ENCODE measurements around the gene TMPRSS9.
A peak's percentile ranks its signal among the peaks of the same experiment; 100 is the strongest.

Gene TMPRSS9

GRCh38 chr19:2336528-2337328, 23.3 kb upstream of the TMPRSS9 start:
- TF ChIP-seq PPARA (CRISPR knock-in tag; IDR thresholded peaks at IDR 0.05; ENCODE audit: borderline replicate concordance): no peak
- TF ChIP-seq CSDC2 (CRISPR knock-in tag; IDR thresholded peaks at IDR 0.05): no peak
- TF ChIP-seq GLIS3 (CRISPR knock-in tag; IDR thresholded peaks at IDR 0.05): no peak
- TF ChIP-seq ZNF565 (CRISPR knock-in tag; conservative IDR thresholded peaks at IDR 0.05; ENCODE audit: low read depth): no peak
- TF ChIP-seq SNAI2 (CRISPR knock-in tag; IDR thresholded peaks at IDR 0.05): no peak
- no peak for TF ChIP-seq ZNF8 (CRISPR knock-in tag; IDR thresholded peaks at IDR 0.05)
- no peak for TF ChIP-seq TSHZ2 (CRISPR knock-in tag; IDR thresholded peaks at IDR 0.05)
- TF ChIP-seq BACH2 (CRISPR knock-in tag; IDR thresholded peaks at IDR 0.05; ENCODE audit: borderline replicate concordance): no peak
- TF ChIP-seq ISL1 (CRISPR knock-in tag; IDR thresholded peaks at IDR 0.05): no peak
- TF ChIP-seq PATZ1 (CRISPR knock-in tag; IDR thresholded peaks at IDR 0.05; ENCODE audit: borderline replicate concordance): no peak
- no peak for ATAC-seq

GRCh38 chr19:2337329-2337707, 22.7 kb upstream of the TMPRSS9 start:
- peak; percentile 49 for ATAC-seq
- TF ChIP-seq ARNTL (CRISPR knock-in tag; IDR thresholded peaks at IDR 0.05; ENCODE audit: borderline replicate concordance, low read depth) (no peak), OSR1 (CRISPR knock-in tag; IDR thresholded peaks at IDR 0.05) (no peak), BACH2 (CRISPR knock-in tag; IDR thresholded peaks at IDR 0.05; ENCODE audit: borderline replicate concordance) (no peak), ESRRG (CRISPR knock-in tag; IDR thresholded peaks at IDR 0.05) (no peak), TCF4 (CRISPR knock-in tag; IDR thresholded peaks at IDR 0.05; ENCODE audit: borderline replicate concordance) (no peak), PATZ1 (CRISPR knock-in tag; IDR thresholded peaks at IDR 0.05; ENCODE audit: borderline replicate concordance) (no peak), ZNF565 (CRISPR knock-in tag; conservative IDR thresholded peaks at IDR 0.05; ENCODE audit: low read depth) (no peak), RARB (CRISPR knock-in tag; IDR thresholded peaks at IDR 0.05) (no peak), TOX (CRISPR knock-in tag; IDR thresholded peaks at IDR 0.05; ENCODE audit: borderline replicate concordance) (no peak), ZFP30 (CRISPR knock-in tag; IDR thresholded peaks at IDR 0.05) (no peak)

GRCh38 chr19:2338055-2338615, 21.9 kb upstream of the TMPRSS9 start:
- TF ChIP-seq ESRRG (CRISPR knock-in tag; IDR thresholded peaks at IDR 0.05) (no peak), ZFP30 (CRISPR knock-in tag; IDR thresholded peaks at IDR 0.05) (no peak), CREB5 (CRISPR knock-in tag; IDR thresholded peaks at IDR 0.05; ENCODE audit: low read depth) (no peak), CSDC2 (CRISPR knock-in tag; IDR thresholded peaks at IDR 0.05) (no peak), ZFP3 (CRISPR knock-in tag; IDR thresholded peaks at IDR 0.05) (no peak), RARB (CRISPR knock-in tag; IDR thresholded peaks at IDR 0.05) (no peak), GLIS3 (CRISPR knock-in tag; IDR thresholded peaks at IDR 0.05) (no peak), POU6F1 (CRISPR knock-in tag; IDR thresholded peaks at IDR 0.05; ENCODE audit: borderline replicate concordance, low read depth) (no peak), SNAI2 (CRISPR knock-in tag; IDR thresholded peaks at IDR 0.05) (no peak), PATZ1 (CRISPR knock-in tag; IDR thresholded peaks at IDR 0.05; ENCODE audit: borderline replicate concordance) (no peak), ZNF8 (CRISPR knock-in tag; IDR thresholded peaks at IDR 0.05) (no peak), TOX (CRISPR knock-in tag; IDR thresholded peaks at IDR 0.05; ENCODE audit: borderline replicate concordance) (no peak), ZC3H10 (CRISPR knock-in tag; IDR thresholded peaks at IDR 0.05) (no peak), ZNF565 (CRISPR knock-in tag; conservative IDR thresholded peaks at IDR 0.05; ENCODE audit: low read depth) (no peak), ISL1 (CRISPR knock-in tag; IDR thresholded peaks at IDR 0.05) (no peak), OSR1 (CRISPR knock-in tag; IDR thresholded peaks at IDR 0.05) (no peak), ZNF70 (CRISPR knock-in tag; IDR thresholded peaks at IDR 0.05) (no peak), TCF4 (CRISPR knock-in tag; IDR thresholded peaks at IDR 0.05; ENCODE audit: borderline replicate concordance) (no peak)
- no peak for ATAC-seq

Measured in SK-N-SH treated with all-trans-retinoic acid at 6 μM for 48 hours (cell line).